Erythroblast (primary cell): ENCODE data around the gene PLRG1.

Source experiments
- GATA1 ChIP-seq: IDR thresholded peaks from 2 replicates; pipeline ENCODE4 v1.6.1; 2011; ENCODE audit warnings: low read depth, mild to moderate bottlenecking, control low read depth, low read length, moderate library complexity
- POLR2A ChIP-seq: IDR thresholded peaks from 2 replicates; pipeline ENCODE4 v1.6.1; 2011; ENCODE audit warnings: mild to moderate bottlenecking, low read length

- TF ChIP-seq POLR2A (no peak), GATA1 (no peak)
Measured at GRCh38 chr4:154595807-154596206, 45.6 kb upstream of the PLRG1 start.
